ENCODE results near the gene DPEP1.

Gene DPEP1

DNA sequence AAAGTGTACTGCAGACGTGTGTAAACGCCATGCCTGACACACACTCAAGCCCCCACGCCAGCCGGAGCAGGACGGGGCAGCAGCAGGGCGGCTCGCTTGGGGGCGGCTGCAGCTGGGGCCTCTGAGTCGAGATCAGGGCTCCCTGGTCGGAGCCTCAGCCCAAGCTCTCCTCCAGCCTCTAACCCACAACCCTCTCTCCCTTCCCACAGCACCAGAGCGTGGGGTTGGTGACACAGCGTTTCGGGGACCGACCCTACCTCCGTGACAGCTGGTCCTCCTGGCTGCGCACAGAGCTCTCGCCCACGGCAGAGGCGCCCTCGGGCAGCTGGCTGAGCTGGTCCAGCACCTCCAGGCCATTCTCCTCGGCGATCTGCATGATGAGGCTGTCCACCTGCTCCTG is 32.8 kb downstream of the DPEP1 start:
- no peak for DNase-seq (ENCODE audit: low spot score)
- in situ Hi-C loops (cut with MboI; ENCODE audit: low sequenced_read_pairs, unreplicated experiment): no loop called here
- TF ChIP-seq, protein P1, sequence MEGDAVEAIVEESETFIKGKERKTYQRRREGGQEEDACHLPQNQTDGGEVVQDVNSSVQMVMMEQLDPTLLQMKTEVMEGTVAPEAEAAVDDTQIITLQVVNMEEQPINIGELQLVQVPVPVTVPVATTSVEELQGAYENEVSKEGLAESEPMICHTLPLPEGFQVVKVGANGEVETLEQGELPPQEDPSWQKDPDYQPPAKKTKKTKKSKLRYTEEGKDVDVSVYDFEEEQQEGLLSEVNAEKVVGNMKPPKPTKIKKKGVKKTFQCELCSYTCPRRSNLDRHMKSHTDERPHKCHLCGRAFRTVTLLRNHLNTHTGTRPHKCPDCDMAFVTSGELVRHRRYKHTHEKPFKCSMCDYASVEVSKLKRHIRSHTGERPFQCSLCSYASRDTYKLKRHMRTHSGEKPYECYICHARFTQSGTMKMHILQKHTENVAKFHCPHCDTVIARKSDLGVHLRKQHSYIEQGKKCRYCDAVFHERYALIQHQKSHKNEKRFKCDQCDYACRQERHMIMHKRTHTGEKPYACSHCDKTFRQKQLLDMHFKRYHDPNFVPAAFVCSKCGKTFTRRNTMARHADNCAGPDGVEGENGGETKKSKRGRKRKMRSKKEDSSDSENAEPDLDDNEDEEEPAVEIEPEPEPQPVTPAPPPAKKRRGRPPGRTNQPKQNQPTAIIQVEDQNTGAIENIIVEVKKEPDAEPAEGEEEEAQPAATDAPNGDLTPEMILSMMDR (IDR thresholded peaks at IDR 0.05; ENCODE audit: borderline replicate concordance, control extremely low read depth, extremely low read depth, insufficient read depth, missing control alignments): no peak

DNA sequence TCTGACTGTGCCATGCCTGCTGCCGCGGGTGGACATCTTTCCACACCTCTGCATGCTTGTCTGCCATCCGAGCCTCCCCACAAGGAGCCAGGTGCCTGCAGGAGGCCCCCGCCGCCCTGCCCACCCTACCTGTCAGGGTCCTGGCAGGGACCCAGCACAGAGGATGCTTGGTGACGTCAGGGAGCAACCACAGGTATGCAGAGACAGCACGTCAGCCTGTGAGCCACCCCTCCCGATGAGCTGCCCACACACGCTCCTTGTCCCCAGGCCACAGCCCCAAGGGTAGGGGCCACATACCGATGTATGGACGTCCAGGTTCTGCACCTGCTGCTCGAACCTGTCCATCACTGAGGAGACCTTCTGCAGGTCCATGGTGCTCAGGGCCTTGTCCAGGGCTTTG is 33.5 kb downstream of the DPEP1 start:
- TF ChIP-seq, protein P1 (IDR thresholded peaks at IDR 0.05; ENCODE audit: borderline replicate concordance, control extremely low read depth, extremely low read depth, insufficient read depth, missing control alignments): no peak
- DNase-seq (ENCODE audit: low spot score): no peak
- in situ Hi-C loops (cut with MboI; ENCODE audit: low sequenced_read_pairs, unreplicated experiment): no loop called here

DNA sequence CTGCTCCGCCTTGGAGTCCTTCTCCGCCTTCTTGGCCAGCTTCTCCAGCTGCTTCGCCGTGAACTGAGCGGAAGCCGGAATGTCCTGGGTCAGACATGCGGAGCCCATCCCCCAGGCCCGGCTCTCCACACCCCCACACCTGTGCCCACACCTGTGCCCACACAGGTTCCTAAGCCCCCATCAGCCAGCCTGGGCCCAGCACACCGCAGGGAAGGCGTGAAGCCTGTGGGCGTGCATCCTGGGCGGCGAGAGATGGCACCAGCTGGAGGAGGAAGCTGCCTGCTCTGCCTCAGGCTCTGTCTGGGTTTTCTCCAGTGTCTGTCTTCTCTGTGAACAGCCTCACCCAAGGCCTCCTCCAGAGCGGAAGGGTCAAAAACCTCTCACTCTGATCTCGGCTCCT is 38.1 kb downstream of the DPEP1 start:
- in situ Hi-C loops (cut with MboI; ENCODE audit: low sequenced_read_pairs, unreplicated experiment): no loop called here
- TF ChIP-seq, protein P1 (IDR thresholded peaks at IDR 0.05; ENCODE audit: borderline replicate concordance, control extremely low read depth, extremely low read depth, insufficient read depth, missing control alignments): no peak

DNA sequence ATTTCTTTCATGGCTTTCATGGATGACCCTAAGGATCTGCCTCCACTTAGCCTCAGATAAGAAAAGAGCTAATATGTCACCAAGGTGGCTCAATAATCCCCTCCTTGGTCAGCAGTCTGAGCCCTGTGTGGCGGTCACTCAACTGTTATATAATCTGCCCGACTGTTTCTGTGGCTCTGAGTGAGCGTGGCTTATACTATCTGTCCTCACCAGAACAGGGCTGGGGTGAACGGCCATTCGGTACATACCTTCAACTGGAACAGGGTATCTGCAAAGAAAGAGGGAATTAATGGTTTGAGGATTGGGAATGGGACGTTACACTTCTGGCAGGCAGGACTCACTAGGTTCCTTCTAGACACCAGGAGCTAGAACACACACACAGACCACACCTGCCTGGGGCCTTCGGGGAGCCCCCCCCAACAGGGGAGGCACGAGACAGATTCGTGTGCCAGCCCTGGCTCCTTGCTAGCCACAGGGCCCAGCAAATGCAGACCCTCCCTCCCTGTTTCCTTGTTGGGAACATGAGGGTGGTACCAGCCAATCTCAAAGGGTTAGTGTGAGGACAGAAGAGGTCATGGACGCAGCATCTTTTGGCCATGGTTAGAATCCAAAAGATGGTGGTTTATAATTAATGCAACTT is 40.3 kb downstream of the DPEP1 start:
- no peak for DNase-seq (ENCODE audit: low spot score)
- TF ChIP-seq, protein P1 (IDR thresholded peaks at IDR 0.05; ENCODE audit: borderline replicate concordance, control extremely low read depth, extremely low read depth, insufficient read depth, missing control alignments): no peak
- in situ Hi-C loops (cut with MboI; ENCODE audit: low sequenced_read_pairs, unreplicated experiment): no loop called here

More for the DNA sequence above, 38.1 kb downstream of the DPEP1 start:
- no peak for DNase-seq (ENCODE audit: low spot score)

DNA sequence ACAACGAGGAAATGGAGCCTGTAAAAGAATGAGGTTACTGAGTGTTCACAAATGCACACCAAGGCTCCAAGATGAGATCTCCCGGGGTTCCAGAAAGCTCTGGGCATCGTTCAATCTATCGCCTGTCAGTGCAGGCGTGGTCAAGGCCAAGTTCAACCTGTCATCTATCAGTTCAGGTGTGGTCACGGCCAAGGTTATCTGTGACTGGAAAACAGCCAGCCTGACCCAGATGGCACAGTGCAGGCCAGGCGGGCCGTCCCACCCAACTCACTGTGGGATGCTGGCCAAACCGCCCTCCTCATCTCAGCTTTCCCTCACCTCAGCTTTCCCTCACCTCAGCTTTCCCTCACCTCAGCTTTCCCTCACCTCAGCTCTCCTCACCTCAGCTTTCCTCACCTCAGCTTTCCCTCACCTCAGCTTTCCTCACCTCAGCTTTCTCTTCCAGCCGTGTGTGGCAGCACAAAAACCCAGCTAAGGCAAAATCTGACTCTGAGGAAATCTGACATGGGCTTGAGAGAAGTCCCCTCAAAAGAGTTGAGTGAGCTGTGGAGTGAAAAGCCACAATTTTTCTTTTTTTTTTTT is 41.7 kb downstream of the DPEP1 start:
- in situ Hi-C loops (cut with MboI; ENCODE audit: low sequenced_read_pairs, unreplicated experiment): no loop called here
- no peak for DNase-seq (ENCODE audit: low spot score)
- TF ChIP-seq, protein P1 (IDR thresholded peaks at IDR 0.05; ENCODE audit: borderline replicate concordance, control extremely low read depth, extremely low read depth, insufficient read depth, missing control alignments): no peak

DNA sequence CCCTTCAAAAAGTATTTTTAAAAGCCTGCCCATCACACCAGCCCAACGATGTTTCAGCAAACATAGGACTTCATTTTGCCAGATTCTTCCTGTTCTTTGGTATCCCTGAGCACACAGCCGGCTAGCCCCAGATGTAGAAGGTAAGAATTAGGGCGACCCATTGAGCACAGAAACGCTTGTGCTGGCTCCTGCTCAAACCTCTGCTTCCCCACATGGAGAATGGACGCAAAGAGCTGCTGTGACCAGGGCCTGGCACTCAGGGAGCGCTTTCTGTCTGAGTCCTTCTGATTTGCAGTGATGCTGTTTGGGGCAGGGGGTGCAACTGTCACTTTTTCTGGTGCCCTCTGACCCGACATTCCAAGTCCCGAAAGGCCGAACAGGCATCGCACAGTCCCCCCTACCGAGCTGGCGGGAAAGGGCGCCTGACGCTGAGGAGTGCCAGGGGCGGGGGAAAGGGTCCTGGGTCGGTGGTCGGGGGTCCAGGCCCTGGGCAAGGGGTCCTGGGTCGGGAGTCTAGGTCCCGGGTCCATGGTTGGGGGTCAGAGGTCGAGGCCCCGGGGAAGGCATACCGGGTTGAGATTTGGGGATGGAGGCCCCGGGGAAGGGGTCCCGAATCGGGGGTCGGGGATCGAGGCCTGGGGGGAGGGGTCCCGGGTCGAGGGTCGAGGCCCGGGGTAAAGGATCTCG is 43.1 kb downstream of the DPEP1 start:
- DNase-seq (ENCODE audit: low spot score): no peak
- in situ Hi-C loops (cut with MboI; ENCODE audit: low sequenced_read_pairs, unreplicated experiment): no loop called here
- TF ChIP-seq, protein P1 (IDR thresholded peaks at IDR 0.05; ENCODE audit: borderline replicate concordance, control extremely low read depth, extremely low read depth, insufficient read depth, missing control alignments): no peak

All from GM13976 (cell line).